H1 (cell line): ENCODE results near the gene BACE2. TPM values are rescaled to one million over a fixed set of nuclear protein-coding genes. Genes with fewer than 3 reads are reported as not detected.

ENCODE experiments used
- CTCF ChIA-PET: fragments of 300-600 bp; sonication (Branson Sonifier 250); formaldehyde crosslinking; loops from one replicate; lab custom pipeline; 2021; ENCODE audit not compliant: partially characterized antibody; lab: Charles Lee
- POLR2A ChIA-PET: fragments of 300-600 bp; sonication (Branson Sonifier 250); formaldehyde crosslinking; loops from one replicate; lab custom pipeline; 2021; ENCODE audit warnings: inconsistent platforms; ENCODE audit not compliant: partially characterized antibody; lab: Charles Lee
- DNase-seq, 2 experiments: peaks; one replicate each; pipeline versions ENCODE4 v3.0.0 to v3.0.0-alpha.2; 2010 to 2022; ENCODE audit warnings: low spot score in 2 of 2, low read depth in 1 of 2, mixed read lengths in 1 of 2
- FAIRE-seq: peaks from 2 replicates; lab custom pipeline; 2011; peaks lifted over from hg19 to GRCh38; lab: Jason Lieb, UNC
- H2AFZ ChIP-seq: 2 replicates; pipeline ENCODE4 v1.8.1; 2012; ENCODE audit warnings: low read length, inconsistent platforms
- H2AK5ac ChIP-seq: 2 replicates; pipeline ENCODE4 v1.6.1; 2013; ENCODE audit warnings: low read depth, low read length
- H2BK120ac ChIP-seq: replicated peaks from 2 replicates; pipeline ENCODE3; 2013; ENCODE audit warnings: low read depth, low read length, inconsistent platforms
- H2BK12ac ChIP-seq: 2 replicates; pipeline ENCODE4 v1.6.1; 2013; ENCODE audit warnings: low read depth, low read length
- H2BK15ac ChIP-seq: 2 replicates; pipeline ENCODE4 v1.6.1; 2013; ENCODE audit warnings: low read length
- H2BK20ac ChIP-seq: 2 replicates; pipeline ENCODE4 v1.6.1; 2013; ENCODE audit warnings: low read length
- H2BK5ac ChIP-seq: 2 replicates; pipeline ENCODE4 v1.6.1; 2013; ENCODE audit warnings: low read depth, low read length
- H3K14ac ChIP-seq: 2 replicates; pipeline ENCODE4 v1.6.1; 2013; ENCODE audit warnings: inconsistent platforms; ENCODE audit not compliant: insufficient read length
- H3K18ac ChIP-seq: 2 replicates; pipeline ENCODE4 v1.6.1; 2013; ENCODE audit warnings: low read length; ENCODE audit errors: extremely low read depth
- H3K23ac ChIP-seq: 2 replicates; pipeline ENCODE4 v1.6.1; 2013; ENCODE audit warnings: inconsistent platforms; ENCODE audit not compliant: insufficient read length
- H3K23me2 ChIP-seq: 2 replicates; pipeline ENCODE4 v1.6.1; 2013; ENCODE audit warnings: low read depth, low read length
- H3K27ac ChIP-seq: 2 replicates; pipeline ENCODE4 v1.6.1; 2011; ENCODE audit warnings: low read depth, low read length, inconsistent platforms
- H3K27me3 ChIP-seq, 4 experiments: replicated peaks in 1 of 4; 1 replicate in 1 of 4; 2 replicates in 3 of 4; pipeline versions ENCODE4 v1.6.1 to v1.8.1; 2011 to 2013; ENCODE audit warnings: low read length in 3 of 4, mild to moderate bottlenecking in 3 of 4, inconsistent platforms in 2 of 4, mixed read lengths in 2 of 4, moderate library complexity in 1 of 4; ENCODE audit not compliant: control insufficient read depth in 3 of 4, insufficient read depth in 3 of 4; ENCODE audit errors: extremely low read depth in 1 of 4
- H3K36me3 ChIP-seq, 4 experiments: 2 replicates each; pipeline versions ENCODE4 v1.6.1 to v1.8.1; 2011 to 2013; ENCODE audit warnings: mild to moderate bottlenecking in 4 of 4, low read length in 3 of 4, moderate library complexity in 2 of 4, control low read depth in 1 of 4, inconsistent platforms in 1 of 4; ENCODE audit not compliant: insufficient read depth in 4 of 4, control insufficient read depth in 2 of 4
- H3K4ac ChIP-seq: replicated peaks from 2 replicates; pipeline ENCODE3; 2013; ENCODE audit warnings: low read length, low read depth, mixed read lengths, inconsistent platforms; ENCODE audit not compliant: insufficient read length
- H3K4me1 ChIP-seq, 4 experiments: replicated peaks in 1 of 4; 1 replicate in 1 of 4; 2 replicates in 3 of 4; pipeline versions ENCODE4 v1.6.1 to v1.8.1; 2011 to 2013; ENCODE audit warnings: low read length in 3 of 4, inconsistent platforms in 2 of 4, mixed read lengths in 1 of 4; ENCODE audit not compliant: insufficient read depth in 4 of 4, control insufficient read depth in 3 of 4
- H3K4me2 ChIP-seq, 2 experiments: 2 replicates each; pipeline versions ENCODE4 v1.6.1 to v1.8.1; 2011 to 2013; ENCODE audit warnings: low read depth in 2 of 2, low read length in 2 of 2, control low read depth in 1 of 2, inconsistent platforms in 1 of 2, mild to moderate bottlenecking in 1 of 2; ENCODE audit not compliant: insufficient read depth in 1 of 2
- H3K4me3 ChIP-seq, 4 experiments: fragments of 200-600, 300-600 bp in 1 of 4; sonication (generic), shearing (Covaris generic), sonication (Bioruptor Twin) in 1 of 4; 2 replicates each; pipeline versions ENCODE4 v1.5.1 to v1.8.1; 2011 to 2016; ENCODE audit warnings: low read length in 4 of 4, low read depth in 3 of 4, control low read depth in 2 of 4, inconsistent platforms in 2 of 4, mild to moderate bottlenecking in 2 of 4, mixed read lengths in 1 of 4, moderate library complexity in 1 of 4; ENCODE audit not compliant: insufficient read depth in 2 of 4; ENCODE audit errors: extremely low read depth in 1 of 4
- H3K56ac ChIP-seq: replicated peaks from 2 replicates; pipeline ENCODE3; 2013; ENCODE audit warnings: low read depth, mild to moderate bottlenecking, mixed read lengths, low read length, inconsistent platforms; ENCODE audit not compliant: insufficient read length
- H3K79me1 ChIP-seq: 2 replicates; pipeline ENCODE4 v1.6.1; 2013; ENCODE audit warnings: low read depth, low read length, control low read depth
- H3K79me2 ChIP-seq, 2 experiments: 2 replicates each; pipeline versions ENCODE4 v1.6.1 to v1.8.1; 2012 to 2013; ENCODE audit warnings: low read length in 2 of 2, mild to moderate bottlenecking in 2 of 2, inconsistent platforms in 1 of 2; ENCODE audit not compliant: insufficient read depth in 2 of 2, control insufficient read depth in 1 of 2
- H3K9ac ChIP-seq, 4 experiments: replicated peaks in 1 of 4; 1 replicate in 1 of 4; 2 replicates in 3 of 4; pipeline versions ENCODE4 v1.6.1 to v1.8.1; 2011 to 2013; ENCODE audit warnings: low read depth in 3 of 4, low read length in 3 of 4, control low read depth in 2 of 4, mild to moderate bottlenecking in 2 of 4, moderate library complexity in 2 of 4, inconsistent platforms in 1 of 4; ENCODE audit errors: extremely low read depth in 1 of 4
- H3K9me3 ChIP-seq, 2 experiments: 2 replicates each; pipeline versions ENCODE4 v1.6.1 to v1.8.1; 2012 to 2013; ENCODE audit warnings: mild to moderate bottlenecking in 2 of 2, moderate library complexity in 2 of 2, control low read depth in 1 of 2, inconsistent platforms in 1 of 2, low read depth in 1 of 2, low read length in 1 of 2, mixed read lengths in 1 of 2; ENCODE audit not compliant: insufficient read depth in 2 of 2
- H4K20me1 ChIP-seq, 2 experiments: replicated peaks in 1 of 2; 2 replicates each; pipeline versions ENCODE3 to v1.8.1; 2011 to 2013; ENCODE audit warnings: inconsistent platforms in 2 of 2, low read length in 2 of 2, mild to moderate bottlenecking in 1 of 2; ENCODE audit not compliant: insufficient read depth in 2 of 2, control insufficient read depth in 1 of 2
- H4K5ac ChIP-seq: 2 replicates; pipeline ENCODE4 v1.6.1; 2013; ENCODE audit warnings: low read length, low read depth, mixed read lengths, inconsistent platforms; ENCODE audit not compliant: insufficient read length
- H4K8ac ChIP-seq: 2 replicates; pipeline ENCODE4 v1.8.0; 2013; ENCODE audit warnings: mild to moderate bottlenecking, moderate library complexity, low read length, inconsistent platforms; ENCODE audit not compliant: insufficient read depth; ENCODE audit errors: extremely low read depth
- H4K91ac ChIP-seq: replicated peaks from 2 replicates; pipeline ENCODE3; 2013; ENCODE audit warnings: low read length, mixed read lengths, inconsistent platforms; ENCODE audit not compliant: insufficient read length
- NRF1 ChIP-seq: IDR thresholded peaks from 2 replicates; pipeline ENCODE4 v1.6.1; 2011; ENCODE audit warnings: mild to moderate bottlenecking, low read depth, low read length, improper control_type of control experiment
- WGBS, 2 experiments: shearing (Covaris generic) in 1 of 2; methylation state at CpG; one replicate each; pipeline versions ENCODE4 v1.1.6 to v1.1.7; 2013 to 2015; ENCODE audit warnings: low lambda C conversion rate in 2 of 2, mixed read lengths in 2 of 2, inconsistent platforms in 1 of 2, low coverage in 1 of 2, missing lambda C conversion rate in 1 of 2; ENCODE audit not compliant: insufficient replicate concordance in 2 of 2, insufficient coverage in 1 of 2, insufficient read length in 1 of 2; ENCODE audit errors: extremely low coverage in 1 of 2, missing lambda C conversion rate in 1 of 2; 5-methylcytosine and 5-hydroxymethylcytosine counted together
- polyA plus RNA-seq, 7 experiments: library from polyadenylated mRNA; depleted of rRNA in 3 of 7; stranded (reverse) in 5 of 7; unstranded in 2 of 7; fragments of >200 nt in 5 of 7; fragments of 200-250 nt in 2 of 7; gene quantifications; 1 replicate in 5 of 7; 2 replicates in 1 of 7; 4 replicates in 1 of 7; pipeline versions ENCODE4 v1.2.1 to v1.2.3, GENCODE V29; 2011 to 2013; ENCODE audit warnings: missing spikeins in 2 of 7, mixed read lengths in 2 of 7
- total RNA-seq: library from RNA; stranded (reverse); fragmentation: NEBNext Ultra II Directional; extraction: Animal tissue kit (Norgen Biotek cat#: 25700); gene quantifications from 2 replicates; pipeline ENCODE4 v1.2.1, GENCODE V29; 2021

BACE2 gene
- total and polyA plus RNA-seq, 2 of the 8 experiments (the other 6 are each of a cell fraction or from before 2014, with no cell fraction given): 8.1 to 10.9 TPM

DNA sequence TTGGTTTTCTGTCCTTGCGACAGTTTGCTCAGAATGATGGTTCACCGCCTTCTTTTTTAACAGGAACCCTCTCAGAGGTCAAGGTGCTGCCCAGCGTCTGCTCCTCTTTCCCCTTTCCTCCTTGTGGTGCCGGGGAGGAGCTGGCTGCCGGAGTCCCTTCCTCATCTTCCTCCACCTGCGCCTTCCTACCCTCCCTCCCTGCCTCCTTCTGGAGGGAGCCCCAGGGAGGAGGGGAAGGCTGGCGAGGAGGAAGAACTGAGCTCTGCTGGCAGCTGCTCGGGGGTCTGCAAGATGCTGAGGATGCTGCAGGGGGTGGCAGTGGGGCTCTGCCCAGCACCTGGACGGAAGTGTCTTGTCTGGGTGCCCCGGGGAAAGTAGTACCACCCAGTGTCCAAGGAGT, 31.2 kb downstream of the BACE2 start:
- H3K79me2 ChIP-seq: no peaks in the 10 kb centered on the region
- H3K4ac ChIP-seq: no peak overlapping the region
- H4K91ac ChIP-seq: no peak overlapping the region
- CTCF ChIA-PET: interaction anchor here (0.7 to 1.5 kb wide), 4 partner anchors 8 to 170 kb away, joined by 3 read pairs; no protein-coding TSS in a partner anchor
- no peak for TF ChIP-seq NRF1
- no peaks in the 10 kb centered on the region; the same call in 1 of the 2 replicates for H3K79me1 ChIP-seq
- H2BK5ac ChIP-seq: no peak overlapping the region
- H3K4me3 ChIP-seq: no peak overlapping the region
- H3K27ac ChIP-seq: no peak overlapping the region
- no peak overlapping the region for H2BK12ac ChIP-seq
- no peak overlapping the region for H4K5ac ChIP-seq
- DNase-seq: no peak
- no peak overlapping the region for H2BK120ac ChIP-seq
- no peaks in the 10 kb centered on the region; a peak in 1 of 7 replicates for H3K4me1 ChIP-seq
- no peak overlapping the region for H2BK15ac ChIP-seq
- H3K9ac ChIP-seq: no peak overlapping the region
- no peak overlapping the region for H3K18ac ChIP-seq
- no peak overlapping the region for H3K4me2 ChIP-seq
- H3K9me3 ChIP-seq: no peaks in the 10 kb centered on the region
- peak overlapping the region; percentile 57 for H4K8ac ChIP-seq
- H3K36me3 ChIP-seq: no peaks in the 10 kb centered on the region
- H4K20me1 ChIP-seq: no peaks in the 10 kb centered on the region
- no peaks in the 10 kb centered on the region for H3K27me3 ChIP-seq
- H3K23me2 ChIP-seq: no peaks in the 10 kb centered on the region
- H2AFZ ChIP-seq: no peak overlapping the region
- H3K14ac ChIP-seq: no peak overlapping the region
- no peak overlapping the region for H3K56ac ChIP-seq
- H3K23ac ChIP-seq: no peak overlapping the region
- WGBS, 2 experiments: 75% methylated on average over 10 of the region's 10 CpGs; no CpG with 5 or more reads in 1 of the 2 experiments
- FAIRE-seq: no peak
- no peak overlapping the region for H2AK5ac ChIP-seq
- H2BK20ac ChIP-seq: no peak overlapping the region
- POLR2A ChIA-PET: no interaction called here
